Endothelial cell (in vitro differentiated cells): ENCODE results near the gene RABGAP1. TPM values are rescaled to one million over a fixed set of nuclear protein-coding genes. Genes with fewer than 3 reads are reported as not detected.

Experiments
- DNase-seq: peaks from one replicate; pipeline ENCODE4 v3.0.0; 2021; ENCODE audit warnings: low spot score
- H3K27ac Mint-ChIP-seq: one replicate; pipeline ENCODE4 v1.8.0; 2021; ENCODE audit warnings: mixed read lengths, inconsistent platforms; ENCODE audit not compliant: unreplicated experiment
- H3K27me3 Mint-ChIP-seq: one replicate; pipeline ENCODE4 v1.8.0; 2021; ENCODE audit warnings: mild to moderate bottlenecking, moderate library complexity, mixed read lengths, inconsistent platforms; ENCODE audit not compliant: unreplicated experiment
- H3K36me3 Mint-ChIP-seq: one replicate; pipeline ENCODE4 v1.8.0; 2021; ENCODE audit warnings: mild to moderate bottlenecking, low read depth, mixed read lengths, inconsistent platforms; ENCODE audit not compliant: unreplicated experiment
- H3K4me1 Mint-ChIP-seq: one replicate; pipeline ENCODE4 v1.8.0; 2021; ENCODE audit warnings: mild to moderate bottlenecking, mixed read lengths, inconsistent platforms; ENCODE audit not compliant: unreplicated experiment
- H3K4me3 Mint-ChIP-seq: one replicate; pipeline ENCODE4 v1.8.0; 2021; ENCODE audit warnings: mild to moderate bottlenecking, mixed read lengths, inconsistent platforms; ENCODE audit not compliant: unreplicated experiment
- H3K9me3 Mint-ChIP-seq: one replicate; pipeline ENCODE4 v1.8.0; 2021; ENCODE audit warnings: mixed read lengths, inconsistent platforms; ENCODE audit not compliant: unreplicated experiment
- total RNA-seq: library from RNA; stranded (reverse); fragmentation: NEBNext Ultra II Directional; extraction: Animal tissue kit (Norgen Biotek cat#: 25700); gene quantifications from one replicate; pipeline ENCODE4 v1.2.1, GENCODE V29; 2021; ENCODE audit not compliant: unreplicated experiment
- TF ChIP-seq, protein P1 (sequence below): fragments of 200-600 bp; sonication (generic); IDR thresholded peaks from one replicate; pipeline ENCODE4 v1.5.0; 2021; ENCODE audit warnings: antibody characterized with exemption; ENCODE audit not compliant: unreplicated experiment

Gene RABGAP1
- total RNA-seq, 1 donor from 2014 or later = 58.2 TPM

DNA sequence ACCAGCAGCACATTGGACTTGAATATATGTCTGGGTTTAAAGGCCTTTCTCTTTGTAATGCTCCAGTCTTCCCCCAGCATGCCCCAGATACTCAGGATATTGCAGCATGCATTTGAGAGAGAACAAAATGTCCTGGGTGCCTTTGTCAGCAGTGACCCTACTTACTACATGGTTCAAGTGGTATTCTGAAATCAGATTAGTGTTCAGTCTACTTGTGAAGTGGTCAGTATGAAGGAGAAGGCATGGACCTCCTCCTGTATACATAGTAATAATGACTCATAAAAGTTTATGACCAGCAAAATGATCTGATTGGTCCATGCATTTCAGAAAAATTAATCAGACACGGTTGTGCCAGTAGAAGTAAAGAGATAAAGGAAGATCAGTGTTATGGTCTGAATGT is 118.0 kb downstream of the RABGAP1 start:
- DNase-seq = no peak
- Mint-ChIP-seq H3K9me3 (no peaks in the 10 kb centered on the region), H3K27ac (no peak overlapping the region), H3K36me3 (peaks cover 4% of the 10 kb centered on the region), H3K4me3 (no peak overlapping the region), H3K4me1 (peaks cover 11% of the 10 kb centered on the region), H3K27me3 (no peaks in the 10 kb centered on the region)
- TF ChIP-seq, protein P1, sequence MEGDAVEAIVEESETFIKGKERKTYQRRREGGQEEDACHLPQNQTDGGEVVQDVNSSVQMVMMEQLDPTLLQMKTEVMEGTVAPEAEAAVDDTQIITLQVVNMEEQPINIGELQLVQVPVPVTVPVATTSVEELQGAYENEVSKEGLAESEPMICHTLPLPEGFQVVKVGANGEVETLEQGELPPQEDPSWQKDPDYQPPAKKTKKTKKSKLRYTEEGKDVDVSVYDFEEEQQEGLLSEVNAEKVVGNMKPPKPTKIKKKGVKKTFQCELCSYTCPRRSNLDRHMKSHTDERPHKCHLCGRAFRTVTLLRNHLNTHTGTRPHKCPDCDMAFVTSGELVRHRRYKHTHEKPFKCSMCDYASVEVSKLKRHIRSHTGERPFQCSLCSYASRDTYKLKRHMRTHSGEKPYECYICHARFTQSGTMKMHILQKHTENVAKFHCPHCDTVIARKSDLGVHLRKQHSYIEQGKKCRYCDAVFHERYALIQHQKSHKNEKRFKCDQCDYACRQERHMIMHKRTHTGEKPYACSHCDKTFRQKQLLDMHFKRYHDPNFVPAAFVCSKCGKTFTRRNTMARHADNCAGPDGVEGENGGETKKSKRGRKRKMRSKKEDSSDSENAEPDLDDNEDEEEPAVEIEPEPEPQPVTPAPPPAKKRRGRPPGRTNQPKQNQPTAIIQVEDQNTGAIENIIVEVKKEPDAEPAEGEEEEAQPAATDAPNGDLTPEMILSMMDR = no peak

DNA sequence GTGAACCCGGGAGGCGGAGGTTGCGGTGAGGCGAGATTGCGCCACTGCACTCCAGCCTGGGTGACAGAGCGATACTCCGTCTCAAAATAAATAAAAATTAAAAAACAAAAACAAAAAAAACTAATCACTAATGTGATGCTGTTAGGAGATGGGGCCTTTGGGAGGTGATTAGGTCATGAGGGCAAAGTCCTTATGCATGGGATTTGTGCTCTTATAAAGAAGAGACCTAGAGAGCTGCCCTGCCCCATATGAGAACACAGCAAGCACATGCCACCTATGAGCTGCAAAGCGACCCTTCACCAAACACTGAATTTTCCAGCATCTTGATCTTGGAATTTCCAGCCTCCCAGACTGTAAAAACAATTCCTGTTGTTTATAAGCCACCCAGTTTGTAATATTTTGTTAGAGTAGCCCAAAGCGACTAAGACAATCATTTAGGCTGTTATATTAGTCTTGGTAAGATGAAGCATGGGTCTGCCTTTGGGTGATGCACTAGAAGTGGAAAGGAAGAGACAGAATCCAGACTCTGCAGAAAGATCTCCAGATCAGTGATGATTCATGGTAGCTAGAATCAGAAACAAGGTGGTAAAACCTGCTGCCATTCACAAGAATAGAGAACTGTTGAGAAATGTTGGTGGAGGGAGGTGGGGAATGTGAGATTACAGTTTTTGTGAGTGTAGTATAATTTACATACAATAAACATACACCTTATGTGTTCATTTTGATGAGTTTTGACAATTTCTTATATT is 118.8 kb downstream of the RABGAP1 start:
- no peak overlapping the region for H3K4me3 Mint-ChIP-seq
- TF ChIP-seq, protein P1 = no peak
- H3K9me3 Mint-ChIP-seq = no peaks in the 10 kb centered on the region
- no peak for DNase-seq
- peaks cover 6% of the 10 kb centered on the region for H3K4me1 Mint-ChIP-seq
- H3K36me3 Mint-ChIP-seq = peaks cover 7% of the 10 kb centered on the region
- H3K27me3 Mint-ChIP-seq = no peaks in the 10 kb centered on the region
- no peak overlapping the region for H3K27ac Mint-ChIP-seq

DNA sequence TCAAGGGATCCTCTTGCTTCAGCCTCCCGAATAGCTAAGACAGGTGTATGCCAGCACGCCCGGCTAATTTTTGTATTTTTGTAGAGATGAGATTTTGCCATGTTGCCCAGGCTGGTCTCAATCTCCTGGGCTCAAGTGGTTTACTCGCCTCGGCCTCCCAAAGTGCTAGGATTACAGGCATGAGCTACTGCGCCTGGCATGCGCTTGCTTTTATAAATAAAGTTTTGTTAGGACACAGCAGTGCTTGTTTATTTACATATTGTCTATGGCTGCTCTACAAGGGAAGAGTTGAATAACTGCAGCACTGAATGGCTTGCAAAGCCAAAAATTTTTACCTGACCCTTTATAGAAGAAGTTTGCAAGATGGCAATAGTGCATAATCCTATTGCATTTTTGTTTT is 120.4 kb downstream of the RABGAP1 start:
- no peaks in the 10 kb centered on the region for H3K9me3 Mint-ChIP-seq

DNA sequence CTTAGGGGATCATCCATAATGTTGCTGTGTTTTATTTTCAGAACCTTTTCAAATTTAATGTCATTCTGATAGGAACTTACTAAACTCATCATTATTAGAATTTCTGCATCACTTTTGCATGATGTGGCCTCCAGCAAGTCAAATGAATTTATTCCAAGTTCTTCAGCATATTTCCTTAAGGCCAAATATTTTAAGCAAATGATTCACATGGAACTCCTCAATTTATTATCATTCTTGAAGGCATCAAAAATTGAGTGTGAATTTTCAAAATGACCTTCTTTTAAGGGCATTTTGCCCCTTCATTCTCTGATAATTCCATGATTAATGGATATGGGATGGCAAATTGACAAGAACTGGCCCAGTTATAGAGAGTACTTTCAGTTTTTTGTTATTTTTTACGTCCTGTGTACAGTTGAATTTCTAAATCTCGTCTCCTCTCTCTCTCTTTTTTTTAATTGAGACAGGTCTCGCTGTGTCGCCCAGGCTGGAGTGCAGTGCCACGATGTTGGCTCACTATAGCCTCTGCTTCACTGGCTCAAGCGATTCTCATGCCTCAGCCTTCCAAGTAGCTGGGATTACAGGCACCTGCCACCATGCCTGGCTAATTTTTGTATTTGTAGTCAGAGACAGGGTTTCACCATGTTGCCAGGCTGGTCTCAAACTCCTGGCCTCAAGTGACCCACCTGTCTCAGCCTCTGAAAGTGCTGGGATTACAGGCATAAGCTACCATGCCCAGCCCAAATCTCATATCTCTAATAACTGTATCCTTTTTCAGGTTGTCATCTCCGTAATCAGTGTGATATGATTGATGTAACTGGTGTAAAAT is 121.7 kb downstream of the RABGAP1 start:
- TF ChIP-seq, protein P1 = no peak
- no peak for DNase-seq
- H3K9me3 Mint-ChIP-seq = no peaks in the 10 kb centered on the region
- H3K4me3 Mint-ChIP-seq = no peak overlapping the region
- H3K4me1 Mint-ChIP-seq = no peaks in the 10 kb centered on the region
- peaks cover 22% of the 10 kb centered on the region for H3K36me3 Mint-ChIP-seq
- no peak overlapping the region for H3K27ac Mint-ChIP-seq
- H3K27me3 Mint-ChIP-seq = no peaks in the 10 kb centered on the region

More for the DNA sequence above, 120.4 kb downstream of the RABGAP1 start:
- Mint-ChIP-seq H3K27me3 (no peaks in the 10 kb centered on the region), H3K4me1 (no peaks in the 10 kb centered on the region), H3K27ac (no peak overlapping the region), H3K36me3 (peaks cover 8% of the 10 kb centered on the region), H3K4me3 (no peak overlapping the region)
- TF ChIP-seq, protein P1 = no peak
- DNase-seq = no peak

DNA sequence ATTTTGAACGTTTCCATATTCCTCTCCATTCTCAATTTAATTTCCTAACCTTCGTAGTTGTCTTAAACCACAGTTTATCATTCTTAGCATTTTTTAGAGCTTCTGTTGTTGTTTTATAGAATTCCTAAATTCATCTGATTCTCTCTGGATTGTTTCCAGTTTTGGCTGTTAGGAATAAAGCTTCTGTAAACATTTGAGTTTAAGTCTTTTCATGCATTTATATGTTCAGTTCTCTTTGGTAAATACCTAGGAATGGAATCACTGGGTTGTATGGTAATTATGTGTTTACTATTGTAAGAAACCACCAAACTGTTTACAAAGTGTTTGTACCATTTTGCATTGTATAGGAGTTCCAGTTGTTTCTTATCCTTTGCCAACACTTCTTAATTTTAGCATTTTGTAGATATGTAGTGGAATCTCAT is 122.4 kb downstream of the RABGAP1 start:
- H3K9me3 Mint-ChIP-seq = no peaks in the 10 kb centered on the region
- TF ChIP-seq, protein P1 = no peak
- peaks cover 24% of the 10 kb centered on the region for H3K36me3 Mint-ChIP-seq
- H3K27ac Mint-ChIP-seq = no peak overlapping the region
- no peaks in the 10 kb centered on the region for H3K27me3 Mint-ChIP-seq
- no peaks in the 10 kb centered on the region for H3K4me1 Mint-ChIP-seq
- no peak for DNase-seq
- H3K4me3 Mint-ChIP-seq = no peak overlapping the region
